IMR-90 (cell line): ENCODE measurements around the gene URAD. TPM values are rescaled to one million over a fixed set of nuclear protein-coding genes. Genes with fewer than 3 reads are reported as not detected.

Source experiments
- ATAC-seq: fragments of 200-7000 bp; cut with Tn5 transposase; 2 replicates; pipeline ENCODE4 v1.9.1; 2020; ENCODE audit warnings: low read depth, mild to moderate bottlenecking, moderate library complexity
- BruUV-seq: library from RNA; stranded (reverse); fragments of 400-500 nt; replicated peaks from 2 replicates; lab custom pipeline; 2021; lab: Mats Ljungman, UMichigan
- CTCF ChIA-PET: fragments of 300-600 bp; formaldehyde crosslinking; extraction: SDS; loops from one replicate; lab custom pipeline; 2021; ENCODE audit warnings: antibody characterized with exemption; lab: Yijun Ruan, JAX
- POLR2A ChIA-PET: fragments of 300-600 bp; sonication (Branson Sonifier 250); formaldehyde crosslinking; loops from one replicate; lab custom pipeline; 2022; ENCODE audit warnings: antibody characterized with exemption; ENCODE audit not compliant: unreplicated experiment; lab: Charles Lee
- DNase-seq: peaks from one replicate; pipeline ENCODE4 v3.0.0; 2013
- H2AFZ ChIP-seq: replicated peaks from 2 replicates; pipeline ENCODE3; 2013; ENCODE audit warnings: low read length, mild to moderate bottlenecking; ENCODE audit not compliant: poor library complexity
- H2AK5ac ChIP-seq: 2 replicates; pipeline ENCODE4 v1.6.1; 2013; ENCODE audit warnings: low read depth, low read length, inconsistent platforms
- H2AK9ac ChIP-seq: replicated peaks from 2 replicates; pipeline ENCODE3; 2013; ENCODE audit warnings: mild to moderate bottlenecking, low read depth, low read length, moderate library complexity; ENCODE audit not compliant: poor library complexity
- H2BK120ac ChIP-seq: 2 replicates; pipeline ENCODE4 v1.6.1; 2013; ENCODE audit warnings: low read depth, low read length, inconsistent platforms
- H2BK15ac ChIP-seq: 3 replicates; pipeline ENCODE4 v1.6.1; 2013; ENCODE audit warnings: low read depth, low read length, inconsistent platforms
- H2BK20ac ChIP-seq: 2 replicates; pipeline ENCODE4 v1.6.1; 2013; ENCODE audit warnings: low read depth, mild to moderate bottlenecking, inconsistent platforms, low read length, moderate library complexity
- H2BK5ac ChIP-seq: 2 replicates; pipeline ENCODE4 v1.6.1; 2013; ENCODE audit warnings: mild to moderate bottlenecking, low read depth, low read length, inconsistent platforms; ENCODE audit not compliant: poor library complexity, severe bottlenecking
- H3K14ac ChIP-seq: replicated peaks from 2 replicates; pipeline ENCODE4 v1.6.1; 2013; ENCODE audit warnings: low read depth, low read length, inconsistent platforms
- H3K18ac ChIP-seq: 2 replicates; pipeline ENCODE4 v1.6.1; 2013; ENCODE audit warnings: low read depth, low read length, control low read depth
- H3K23ac ChIP-seq: 2 replicates; pipeline ENCODE4 v1.6.1; 2013; ENCODE audit warnings: low read depth, low read length, inconsistent platforms
- H3K27ac ChIP-seq: 2 replicates; pipeline ENCODE4 v1.5.1; 2013; ENCODE audit warnings: mild to moderate bottlenecking, control low read depth, low read length; ENCODE audit not compliant: insufficient read depth
- H3K27me3 ChIP-seq: 2 replicates; pipeline ENCODE4 v1.6.1; 2013; ENCODE audit warnings: low read length; ENCODE audit not compliant: control insufficient read depth, insufficient read depth
- H3K36me3 ChIP-seq: 2 replicates; pipeline ENCODE4 v1.6.1; 2013; ENCODE audit warnings: low read length, mixed read lengths; ENCODE audit not compliant: control insufficient read depth, insufficient read depth
- H3K4ac ChIP-seq: 2 replicates; pipeline ENCODE4 v1.6.1; 2013; ENCODE audit warnings: low read depth, low read length, inconsistent platforms
- H3K4me1 ChIP-seq: 2 replicates; pipeline ENCODE4 v1.6.1; 2013; ENCODE audit warnings: low read length, mixed read lengths; ENCODE audit not compliant: control insufficient read depth, insufficient read depth
- H3K4me2 ChIP-seq: 2 replicates; pipeline ENCODE4 v1.6.1; 2013; ENCODE audit warnings: low read depth, mild to moderate bottlenecking, control low read depth, low read length, moderate library complexity
- H3K4me3 ChIP-seq: 2 replicates; pipeline ENCODE4 v1.5.1; 2013; ENCODE audit warnings: low read depth, mild to moderate bottlenecking, control low read depth, low read length, moderate library complexity; ENCODE audit not compliant: insufficient read depth
- H3K56ac ChIP-seq: 2 replicates; pipeline ENCODE4 v1.6.1; 2013; ENCODE audit warnings: low read length, inconsistent platforms; ENCODE audit not compliant: insufficient read depth; ENCODE audit errors: extremely low read depth
- H3K79me1 ChIP-seq, 2 experiments: 2 replicates each; pipeline ENCODE4 v1.6.1; 2013; ENCODE audit warnings: low read length in 2 of 2, inconsistent platforms in 1 of 2, low read depth in 1 of 2
- H3K9ac ChIP-seq: 2 replicates; pipeline ENCODE4 v1.6.1; 2013; ENCODE audit warnings: low read depth, low read length, control low read depth
- H3K9me1 ChIP-seq: 2 replicates; pipeline ENCODE4 v1.6.1; 2013; ENCODE audit warnings: low read length, inconsistent platforms; ENCODE audit not compliant: insufficient read depth
- H3K9me3 ChIP-seq: 2 replicates; pipeline ENCODE4 v1.6.1; 2013; ENCODE audit warnings: low read length; ENCODE audit not compliant: control insufficient read depth, insufficient read depth
- H4K20me1 ChIP-seq: 2 replicates; pipeline ENCODE4 v1.6.1; 2013; ENCODE audit warnings: low read length, inconsistent platforms; ENCODE audit not compliant: insufficient read depth
- H4K5ac ChIP-seq: 2 replicates; pipeline ENCODE4 v1.6.1; 2013; ENCODE audit warnings: mild to moderate bottlenecking, low read depth, low read length, control low read depth
- H4K8ac ChIP-seq, 2 experiments: 2 replicates each; pipeline ENCODE4 v1.6.1; 2013; ENCODE audit warnings: low read depth in 2 of 2, low read length in 2 of 2, control low read depth in 1 of 2, inconsistent platforms in 1 of 2
- H4K91ac ChIP-seq: 2 replicates; pipeline ENCODE4 v1.6.1; 2013; ENCODE audit warnings: low read depth, low read length, inconsistent platforms; ENCODE audit not compliant: insufficient read depth
- CHD1 ChIP-seq: IDR thresholded peaks from 2 replicates; pipeline ENCODE4 v1.6.1; 2012; ENCODE audit warnings: low read depth, low read length, improper control_type of control experiment
- MAFK ChIP-seq: IDR thresholded peaks from 2 replicates; pipeline ENCODE4 v1.6.1; 2012; ENCODE audit warnings: low read depth, low read length, improper control_type of control experiment
- NFE2L2 ChIP-seq: fragments of 150-350 bp; IDR thresholded peaks from 2 replicates; pipeline ENCODE4 v1.6.1; 2016; ENCODE audit warnings: low read depth, mild to moderate bottlenecking, low read length
- RAD21 ChIP-seq: IDR thresholded peaks from 2 replicates; pipeline ENCODE4 v1.6.1; 2012; ENCODE audit warnings: low read length, improper control_type of control experiment
- RCOR1 ChIP-seq: IDR thresholded peaks from 2 replicates; pipeline ENCODE4 v1.6.1; 2012; ENCODE audit warnings: mild to moderate bottlenecking, low read length, improper control_type of control experiment; ENCODE audit not compliant: insufficient replicate concordance
- RFX5 ChIP-seq: IDR thresholded peaks from 2 replicates; pipeline ENCODE4 v1.8.0; 2012; ENCODE audit warnings: low read depth, mild to moderate bottlenecking, low read length, moderate library complexity
- SMC3 ChIP-seq: fragments of 150-350 bp; IDR thresholded peaks from 2 replicates; pipeline ENCODE4 v1.6.1; 2016; ENCODE audit warnings: low read depth, mild to moderate bottlenecking, antibody characterized with exemption, low read length, moderate library complexity
- dilution Hi-C: fragments of 300-500 bp; cut with HindIII; formaldehyde crosslinking; loops from one replicate; pipeline ENCODE4 v1.14.3; 2018; ENCODE audit warnings: low sequenced_read_pairs; ENCODE audit not compliant: unreplicated experiment
- in situ Hi-C: fragments of 300-500 bp; cut with MboI; formaldehyde crosslinking; loops from 3 replicates; pipeline ENCODE4 v1.14.3; 2019; ENCODE audit warnings: low sequenced_read_pairs, inconsistent platforms, mixed read lengths
- intact Hi-C: fragments of 100-400 bp; cut with micrococcal nuclease; formaldehyde crosslinking; loops from 2 replicates; pipeline ENCODE4 v1.10.0; 2022
- polyA plus RNA-seq, 3 experiments: library from polyadenylated mRNA; depleted of rRNA; stranded (reverse); fragments of >200 nt; gene quantifications; 2 replicates each; pipeline ENCODE4 v1.2.3, GENCODE V29; 2012; ENCODE audit warnings: low replicate concordance in 1 of 3
- total RNA-seq: library from RNA; depleted of rRNA; stranded (reverse); fragments of >200 nt; gene quantifications from 2 replicates; pipeline ENCODE4 v1.2.3, GENCODE V29; 2012
- TF ChIP-seq, protein P1 (sequence below): fragments of 150-350 bp; IDR thresholded peaks from 2 replicates; pipeline ENCODE4 v1.6.1; 2017; ENCODE audit warnings: mild to moderate bottlenecking, antibody characterized with exemption, low read length, low read depth
- TF ChIP-seq, protein P2 (sequence below): fragments of 150-350 bp; IDR thresholded peaks from 2 replicates; pipeline ENCODE4 v1.6.1; 2016; ENCODE audit warnings: low read depth, mild to moderate bottlenecking, low read length, moderate library complexity, borderline replicate concordance

The URAD gene
- total and polyA plus RNA-seq, 2 of the 4 experiments (the other 2 are of a cell fraction) = not detected

DNA sequence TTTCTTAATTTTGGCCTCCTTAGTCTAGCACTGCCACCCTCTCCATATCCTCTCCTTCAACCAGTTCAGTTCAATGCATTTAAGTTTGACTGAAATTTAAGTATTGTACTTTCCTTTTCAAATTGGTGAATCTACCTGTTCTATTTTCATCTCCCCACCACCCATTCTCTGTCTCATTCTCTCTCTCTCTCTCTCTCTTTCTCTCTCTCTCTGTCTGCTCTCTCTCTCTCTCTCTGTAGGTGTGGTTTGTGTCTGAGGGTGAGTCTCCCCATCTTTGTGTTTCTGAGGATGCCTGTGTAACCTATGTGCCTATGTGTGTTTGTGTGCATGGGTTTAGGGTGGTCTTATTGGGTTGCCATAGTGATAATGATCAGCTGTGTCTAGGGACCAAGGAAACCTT is 58.6 kb downstream of the URAD start:
- no TSS peak for BruUV-seq
- in situ Hi-C loops = no loop called here
- H4K5ac ChIP-seq = no peak overlapping the region
- H2AK9ac ChIP-seq = no peak overlapping the region
- TF ChIP-seq MAFK (no peak), RCOR1 (no peak), NFE2L2 (no peak), RFX5 (no peak), CHD1 (no peak), RAD21 (no peak), SMC3 (no peak)
- TF ChIP-seq, protein P1, sequence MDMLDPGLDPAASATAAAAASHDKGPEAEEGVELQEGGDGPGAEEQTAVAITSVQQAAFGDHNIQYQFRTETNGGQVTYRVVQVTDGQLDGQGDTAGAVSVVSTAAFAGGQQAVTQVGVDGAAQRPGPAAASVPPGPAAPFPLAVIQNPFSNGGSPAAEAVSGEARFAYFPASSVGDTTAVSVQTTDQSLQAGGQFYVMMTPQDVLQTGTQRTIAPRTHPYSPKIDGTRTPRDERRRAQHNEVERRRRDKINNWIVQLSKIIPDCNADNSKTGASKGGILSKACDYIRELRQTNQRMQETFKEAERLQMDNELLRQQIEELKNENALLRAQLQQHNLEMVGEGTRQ = no peak
- TF ChIP-seq, protein P2, sequence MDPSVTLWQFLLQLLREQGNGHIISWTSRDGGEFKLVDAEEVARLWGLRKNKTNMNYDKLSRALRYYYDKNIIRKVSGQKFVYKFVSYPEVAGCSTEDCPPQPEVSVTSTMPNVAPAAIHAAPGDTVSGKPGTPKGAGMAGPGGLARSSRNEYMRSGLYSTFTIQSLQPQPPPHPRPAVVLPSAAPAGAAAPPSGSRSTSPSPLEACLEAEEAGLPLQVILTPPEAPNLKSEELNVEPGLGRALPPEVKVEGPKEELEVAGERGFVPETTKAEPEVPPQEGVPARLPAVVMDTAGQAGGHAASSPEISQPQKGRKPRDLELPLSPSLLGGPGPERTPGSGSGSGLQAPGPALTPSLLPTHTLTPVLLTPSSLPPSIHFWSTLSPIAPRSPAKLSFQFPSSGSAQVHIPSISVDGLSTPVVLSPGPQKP = no peak
- H3K36me3 ChIP-seq = no peaks in the 10 kb centered on the region
- H2BK120ac ChIP-seq = no peak overlapping the region
- intact Hi-C loops = no loop called here
- ATAC-seq (no peak), DNase-seq (no peak)
- CTCF ChIA-PET = no interaction called here
- no peak overlapping the region for H3K4me2 ChIP-seq
- H2AFZ ChIP-seq = no peak overlapping the region
- H3K9ac ChIP-seq = no peak overlapping the region
- no peak overlapping the region for H3K56ac ChIP-seq
- H4K8ac ChIP-seq = no peak overlapping the region
- no peak overlapping the region for H3K18ac ChIP-seq
- H4K91ac ChIP-seq = no peak overlapping the region
- no peaks in the 10 kb centered on the region for H3K79me1 ChIP-seq
- H3K4me3 ChIP-seq = no peak overlapping the region
- H3K9me1 ChIP-seq = no peaks in the 10 kb centered on the region
- H3K4ac ChIP-seq = no peak overlapping the region
- H2AK5ac ChIP-seq = no peak overlapping the region
- POLR2A ChIA-PET = no interaction called here
- H3K27ac ChIP-seq = no peak overlapping the region
- no peak overlapping the region for H3K14ac ChIP-seq
- H2BK5ac ChIP-seq = no peak overlapping the region
- no peaks in the 10 kb centered on the region for H4K20me1 ChIP-seq
- dilution Hi-C loops = no loop called here
- peaks cover 4% of the 10 kb centered on the region for H3K9me3 ChIP-seq
- H2BK15ac ChIP-seq = no peak overlapping the region
- no peaks in the 10 kb centered on the region for H3K4me1 ChIP-seq
- no peak overlapping the region for H3K23ac ChIP-seq
- H2BK20ac ChIP-seq = no peak overlapping the region
- peaks cover 65% of the 10 kb centered on the region for H3K27me3 ChIP-seq
